Liver (tissue), 9 donors: ENCODE data around the gene OR2T6. TPM values are rescaled to one million over a fixed set of nuclear protein-coding genes. Genes with fewer than 3 reads are reported as not detected.

Source experiments
- DNase-seq: peaks from one replicate; pipeline ENCODE4 v3.0.0-alpha.2; 2017; ENCODE audit warnings: low spot score
- H3K27ac ChIP-seq, 2 donors: one replicate each; pipeline ENCODE4 v1.7.0; 2013; ENCODE audit warnings: inconsistent platforms in 2 of 2, low read length in 2 of 2, control low read depth in 1 of 2, low read depth in 1 of 2, mild to moderate bottlenecking in 1 of 2
- H3K27me3 ChIP-seq, 4 donors: one replicate each; pipeline versions ENCODE4 v1.6.1 to v1.7.0; 2013; ENCODE audit warnings: low read length in 3 of 4, inconsistent platforms in 1 of 4, mild to moderate bottlenecking in 1 of 4, moderate library complexity in 1 of 4; ENCODE audit not compliant: control insufficient read depth in 4 of 4, insufficient read depth in 4 of 4
- H3K36me3 ChIP-seq, 4 donors: one replicate each; pipeline versions ENCODE4 v1.6.1 to v1.7.0; 2013; ENCODE audit warnings: low read length in 3 of 4, mild to moderate bottlenecking in 3 of 4, low read depth in 1 of 4, moderate library complexity in 1 of 4; ENCODE audit not compliant: control insufficient read depth in 4 of 4, insufficient read depth in 3 of 4
- H3K4me1 ChIP-seq, 4 donors: one replicate each; pipeline versions ENCODE4 v1.6.1 to v1.7.0; 2013; ENCODE audit warnings: low read length in 3 of 4, mild to moderate bottlenecking in 3 of 4, moderate library complexity in 1 of 4; ENCODE audit not compliant: control insufficient read depth in 4 of 4, insufficient read depth in 4 of 4
- H3K4me3 ChIP-seq, 3 donors: one replicate each; pipeline versions ENCODE4 v1.6.1 to v1.7.0; 2013; ENCODE audit warnings: low read length in 3 of 3, control low read depth in 1 of 3, low read depth in 1 of 3, mild to moderate bottlenecking in 1 of 3
- H3K9ac ChIP-seq, 2 donors: one replicate each; pipeline ENCODE4 v1.7.0; 2013; ENCODE audit warnings: low read length in 2 of 2, mild to moderate bottlenecking in 2 of 2, moderate library complexity in 2 of 2, control low read depth in 1 of 2, low read depth in 1 of 2
- H3K9me3 ChIP-seq, 4 donors: one replicate each; pipeline versions ENCODE4 v1.6.1 to v1.7.0; 2013; ENCODE audit warnings: low read length in 3 of 4; ENCODE audit not compliant: control insufficient read depth in 4 of 4
- EGR1 ChIP-seq, 2 donors: IDR thresholded peaks; 2 replicates each; pipeline ENCODE4 v1.6.1; 2016 to 2018; ENCODE audit warnings: antibody characterized with exemption in 2 of 2, low read depth in 2 of 2
- FOXA2 ChIP-seq: IDR thresholded peaks from 2 replicates; pipeline ENCODE4 v1.6.1; 2016; ENCODE audit warnings: antibody characterized with exemption
- GABPA ChIP-seq, 2 donors: IDR thresholded peaks in 1 of 2; conservative IDR thresholded peaks in 1 of 2; 2 replicates each; pipeline ENCODE4 v1.6.1; 2016; ENCODE audit warnings: antibody characterized with exemption in 2 of 2, mild to moderate bottlenecking in 1 of 2, moderate library complexity in 1 of 2
- HNF4A ChIP-seq, 2 donors: conservative IDR thresholded peaks; 2 replicates each; pipeline ENCODE4 v1.6.1; 2016; ENCODE audit warnings: antibody characterized with exemption in 2 of 2, mild to moderate bottlenecking in 2 of 2
- HNF4G ChIP-seq: IDR thresholded peaks from 2 replicates; pipeline ENCODE4 v1.6.1; 2016; ENCODE audit warnings: antibody characterized with exemption
- JUND ChIP-seq, 2 donors: IDR thresholded peaks; 2 replicates each; pipeline ENCODE4 v1.6.1; 2016; ENCODE audit warnings: antibody characterized with exemption in 2 of 2
- MAX ChIP-seq: IDR thresholded peaks from 2 replicates; pipeline ENCODE4 v1.6.1; 2016; ENCODE audit warnings: antibody characterized with exemption
- NR2F2 ChIP-seq: IDR thresholded peaks from 2 replicates; pipeline ENCODE4 v1.6.1; 2016; ENCODE audit warnings: antibody characterized with exemption
- RAD21 ChIP-seq, 2 donors: IDR thresholded peaks; 2 replicates each; pipeline ENCODE4 v1.6.1; 2016; ENCODE audit warnings: antibody characterized with exemption in 2 of 2, mild to moderate bottlenecking in 2 of 2
- REST ChIP-seq: IDR thresholded peaks from 2 replicates; pipeline ENCODE4 v1.6.1; 2016; ENCODE audit warnings: antibody characterized with exemption, mild to moderate bottlenecking
- RXRA ChIP-seq, 2 donors: IDR thresholded peaks; 2 replicates each; pipeline ENCODE4 v1.6.1; 2017 to 2018; ENCODE audit warnings: antibody characterized with exemption in 2 of 2, mild to moderate bottlenecking in 1 of 2
- SP1 ChIP-seq: IDR thresholded peaks from 2 replicates; pipeline ENCODE4 v1.6.1; 2018; ENCODE audit warnings: antibody characterized with exemption, mild to moderate bottlenecking
- TAF1 ChIP-seq: conservative IDR thresholded peaks from 2 replicates; pipeline ENCODE4 v1.6.1; 2016; ENCODE audit warnings: antibody characterized with exemption, mild to moderate bottlenecking
- YY1 ChIP-seq: IDR thresholded peaks from 2 replicates; pipeline ENCODE4 v1.6.1; 2016; ENCODE audit warnings: antibody characterized with exemption, mild to moderate bottlenecking
- WGBS: extraction: QIAGEN DNeasy Blood & Tissue Kit; methylation state at CpG from one replicate; pipeline ENCODE4 v1.1.7; 2013; 5-methylcytosine and 5-hydroxymethylcytosine counted together
- polyA plus RNA-seq, 2 donors: library from polyadenylated mRNA; stranded (reverse) in 1 of 2; unstranded in 1 of 2; fragments of 200-250 nt in 1 of 2; fragments of >200 nt in 1 of 2; fragmentation: Nextera tagmentation in 1 of 2; extraction: Ambion mirVana in 1 of 2; gene quantifications; one replicate each; pipeline versions ENCODE4 v1.2.1 to v1.2.3, GENCODE V29; 2013 to 2015
- total RNA-seq, 2 donors: library from RNA; depleted of rRNA; stranded (reverse); fragments of >200 nt; gene quantifications; one replicate each; pipeline ENCODE4 v1.2.3, GENCODE V29; 2014
- TF ChIP-seq, protein P1 (sequence below): IDR thresholded peaks from 2 replicates; pipeline ENCODE4 v1.6.1; 2016; ENCODE audit warnings: antibody characterized with exemption
- TF ChIP-seq, protein P2 (sequence below): fragments of 150-350 bp; IDR thresholded peaks from 2 replicates; pipeline ENCODE4 v1.5.1; 2017; ENCODE audit warnings: improper control_type of control experiment, low read depth, low read length; ENCODE audit not compliant: missing input control
- TF ChIP-seq, protein P3 (sequence below): IDR thresholded peaks from 2 replicates; pipeline ENCODE4 v1.6.1; 2016; ENCODE audit warnings: antibody characterized with exemption
- donor health status: healthy.
- donor health status: healthy.
- donor health status: healthy.
- donor health status: healthy.
- donor health status: healthy.

The OR2T6 gene
- total and polyA plus RNA-seq, 4 donors, result not detected

- no peak for TF ChIP-seq REST
- TF ChIP-seq HNF4A (conservative IDR thresholded peaks at IDR 0.05), result no peak
- TF ChIP-seq, protein P1, sequence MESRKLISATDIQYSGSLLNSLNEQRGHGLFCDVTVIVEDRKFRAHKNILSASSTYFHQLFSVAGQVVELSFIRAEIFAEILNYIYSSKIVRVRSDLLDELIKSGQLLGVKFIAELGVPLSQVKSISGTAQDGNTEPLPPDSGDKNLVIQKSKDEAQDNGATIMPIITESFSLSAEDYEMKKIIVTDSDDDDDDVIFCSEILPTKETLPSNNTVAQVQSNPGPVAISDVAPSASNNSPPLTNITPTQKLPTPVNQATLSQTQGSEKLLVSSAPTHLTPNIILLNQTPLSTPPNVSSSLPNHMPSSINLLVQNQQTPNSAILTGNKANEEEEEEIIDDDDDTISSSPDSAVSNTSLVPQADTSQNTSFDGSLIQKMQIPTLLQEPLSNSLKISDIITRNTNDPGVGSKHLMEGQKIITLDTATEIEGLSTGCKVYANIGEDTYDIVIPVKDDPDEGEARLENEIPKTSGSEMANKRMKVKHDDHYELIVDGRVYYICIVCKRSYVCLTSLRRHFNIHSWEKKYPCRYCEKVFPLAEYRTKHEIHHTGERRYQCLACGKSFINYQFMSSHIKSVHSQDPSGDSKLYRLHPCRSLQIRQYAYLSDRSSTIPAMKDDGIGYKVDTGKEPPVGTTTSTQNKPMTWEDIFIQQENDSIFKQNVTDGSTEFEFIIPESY, result no peak
- no peak for TF ChIP-seq SP1
- TF ChIP-seq TAF1, result no peak
Measured at GRCh38 chr1:248348475-248348874, 27.1 kb upstream of the OR2T6 start, which contains the start of gene OR14C36 (continued).

DNA sequence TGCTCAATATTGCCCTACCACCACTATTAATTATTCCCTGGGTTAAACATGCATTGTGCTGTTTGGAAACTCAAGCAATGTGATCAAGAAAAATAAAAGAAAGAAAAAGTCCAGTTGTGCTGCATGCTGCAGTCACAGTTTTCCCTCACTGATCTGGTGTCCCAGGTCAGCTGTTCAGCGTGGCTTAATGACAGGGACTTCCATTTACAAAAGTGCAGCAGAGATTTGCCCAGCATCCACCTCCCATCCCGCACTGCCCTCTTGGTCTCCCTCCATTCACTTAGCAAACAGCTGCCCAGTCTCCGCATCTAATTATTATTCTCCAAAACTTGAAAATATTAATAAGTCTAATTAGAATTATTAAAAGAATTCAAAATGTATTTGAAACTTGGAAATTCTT, 16.1 kb upstream of the OR2T6 start:
- H3K27me3 ChIP-seq, result peaks cover 0 to 2% (median 0%) of the 10 kb centered on the region in 4 donors
- 58% methylated on average over 3 of the region's 3 CpGs for WGBS
- H3K27ac ChIP-seq, result no peak overlapping the region
- no peak for DNase-seq
- no peaks in the 10 kb centered on the region for H3K4me1 ChIP-seq
- TF ChIP-seq, protein P2, sequence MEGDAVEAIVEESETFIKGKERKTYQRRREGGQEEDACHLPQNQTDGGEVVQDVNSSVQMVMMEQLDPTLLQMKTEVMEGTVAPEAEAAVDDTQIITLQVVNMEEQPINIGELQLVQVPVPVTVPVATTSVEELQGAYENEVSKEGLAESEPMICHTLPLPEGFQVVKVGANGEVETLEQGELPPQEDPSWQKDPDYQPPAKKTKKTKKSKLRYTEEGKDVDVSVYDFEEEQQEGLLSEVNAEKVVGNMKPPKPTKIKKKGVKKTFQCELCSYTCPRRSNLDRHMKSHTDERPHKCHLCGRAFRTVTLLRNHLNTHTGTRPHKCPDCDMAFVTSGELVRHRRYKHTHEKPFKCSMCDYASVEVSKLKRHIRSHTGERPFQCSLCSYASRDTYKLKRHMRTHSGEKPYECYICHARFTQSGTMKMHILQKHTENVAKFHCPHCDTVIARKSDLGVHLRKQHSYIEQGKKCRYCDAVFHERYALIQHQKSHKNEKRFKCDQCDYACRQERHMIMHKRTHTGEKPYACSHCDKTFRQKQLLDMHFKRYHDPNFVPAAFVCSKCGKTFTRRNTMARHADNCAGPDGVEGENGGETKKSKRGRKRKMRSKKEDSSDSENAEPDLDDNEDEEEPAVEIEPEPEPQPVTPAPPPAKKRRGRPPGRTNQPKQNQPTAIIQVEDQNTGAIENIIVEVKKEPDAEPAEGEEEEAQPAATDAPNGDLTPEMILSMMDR, result no peak
- no peak for TF ChIP-seq RAD21 (IDR thresholded peaks at IDR 0.05)
- TF ChIP-seq TAF1, result no peak
- TF ChIP-seq RXRA (IDR thresholded peaks at IDR 0.05), result no peak
- TF ChIP-seq, protein P3, sequence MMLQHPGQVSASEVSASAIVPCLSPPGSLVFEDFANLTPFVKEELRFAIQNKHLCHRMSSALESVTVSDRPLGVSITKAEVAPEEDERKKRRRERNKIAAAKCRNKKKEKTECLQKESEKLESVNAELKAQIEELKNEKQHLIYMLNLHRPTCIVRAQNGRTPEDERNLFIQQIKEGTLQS, result no peak
- TF ChIP-seq FOXA2, result no peak
- no peak overlapping the region for H3K4me3 ChIP-seq
- H3K36me3 ChIP-seq, result no peaks in the 10 kb centered on the region
- H3K9me3 ChIP-seq, result no peaks in the 10 kb centered on the region
- H3K9ac ChIP-seq, result no peak overlapping the region

DNA sequence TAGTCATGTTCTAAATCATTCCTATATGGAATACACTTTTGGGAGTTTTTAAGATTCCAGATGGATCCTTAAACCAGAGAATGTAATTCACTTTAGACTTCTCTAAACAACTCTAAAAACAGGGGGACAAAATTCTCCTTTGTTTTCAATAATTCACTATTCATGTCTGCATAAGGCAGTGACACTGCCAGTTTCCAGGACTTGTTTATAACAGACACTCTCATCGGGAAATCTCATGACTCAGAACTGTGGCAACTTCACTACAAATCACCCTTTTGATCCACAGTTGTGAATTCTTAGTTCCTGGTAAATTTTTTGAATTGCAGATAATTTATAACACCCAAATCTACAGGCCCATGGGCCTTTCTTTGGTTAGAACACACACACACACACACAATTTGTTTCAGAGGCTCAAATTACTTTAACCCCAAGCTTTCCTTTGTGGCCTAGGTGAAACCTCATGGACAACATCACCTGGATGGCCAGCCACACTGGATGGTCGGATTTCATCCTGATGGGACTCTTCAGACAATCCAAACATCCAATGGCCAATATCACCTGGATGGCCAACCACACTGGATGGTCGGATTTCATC, 14.3 kb upstream of the OR2T6 start, which contains the start of gene OR2T4:
Gene OR2T4 (plus strand): TSS at position 545 of the 595 bp plus-strand sequence. CDS start 0 bp downstream, at position 545.
- Histone ChIP-seq H3K4me3 (no peak within 1 kb of the TSS), H3K27me3 (peaks cover 0 to 2% (median 0%) of the 10 kb centered on the region in 4 donors), H3K4me1 (no peaks in the 10 kb centered on the region), H3K36me3 (no peaks in the 10 kb centered on the region), H3K9ac (no peak within 1 kb of the TSS), H3K9me3 (no peaks in the 10 kb centered on the region), H3K27ac (no peak within 1 kb of the TSS)
- 40% methylated on average over 3 of the region's 3 CpGs for WGBS
- DNase-seq, result no peak
- TF ChIP-seq MAX, result no peak
- TF ChIP-seq HNF4G, result no peak
- TF ChIP-seq, protein P1, result no peak
- TF ChIP-seq NR2F2, result no peak
- TF ChIP-seq EGR1 (IDR thresholded peaks at IDR 0.05; ENCODE audit: low read depth in 2 of 2), result no peak
- TF ChIP-seq RAD21 (IDR thresholded peaks at IDR 0.05), result no peak
- no peak for TF ChIP-seq YY1
- no peak for TF ChIP-seq RXRA (IDR thresholded peaks at IDR 0.05)
- no peak for TF ChIP-seq TAF1
- TF ChIP-seq JUND (IDR thresholded peaks at IDR 0.05), result no peak
- TF ChIP-seq SP1, result no peak
- no peak for TF ChIP-seq FOXA2
- TF ChIP-seq GABPA (IDR thresholded peaks at IDR 0.05 in 1 of 2, conservative IDR thresholded peaks at IDR 0.05 in 1 of 2), result no peak
